ENCODE data around the gene STAT5B. TPM values are rescaled to one million over a fixed set of nuclear protein-coding genes. Genes with fewer than 3 reads are reported as not detected.

Gene STAT5B
- total and polyA plus RNA-seq, 9 of the 15 experiments (the other 6 are each of a cell fraction or from before 2014, with no cell fraction given): 20.8 to 176 (median 92.4) TPM

- ATAC-seq (0 out of 3 replicates have a peak, but pooled peaks have one; percentile 0), FAIRE-seq (peak; percentile 71), DNase-seq (ENCODE audit: extremely low read depth in 1 of 4, low spot score in 3 of 4) (peak in 3 of 4 experiments; percentile 54 to 77 (median 60))
- Histone ChIP-seq H3K4me1 (replicated peaks in 1 of 2; ENCODE audit: control insufficient read depth in 2 of 2, insufficient read depth in 2 of 2, low read length in 2 of 2) (peaks cover 57 to 81% of the 10 kb centered on the region in 2 experiments), H4K20me1 (replicated peaks; ENCODE audit: control insufficient read depth, insufficient read depth, low read length) (no peaks in the 10 kb centered on the region), H2AFZ (ENCODE audit: low read depth, low read length) (no peak overlapping the region), H3K27me3 (ENCODE audit: control insufficient read depth in 2 of 2, insufficient read depth in 2 of 2, low read length in 2 of 2) (no peaks in the 10 kb centered on the region), H3K4me2 (ENCODE audit: insufficient read depth, low read length) (peak overlapping the region; percentile 61), H3K4me3 (no peak overlapping the region), H3K36me3 (ENCODE audit: control insufficient read depth, insufficient read depth, low read length) (peaks cover 82% of the 10 kb centered on the region), H3K9ac (ENCODE audit: insufficient read depth in 1 of 2, low read depth in 2 of 2, low read length in 2 of 2) (peak overlapping the region; percentile 89 to 100), H3K9me3 (replicated peaks; ENCODE audit: control insufficient read depth, insufficient read depth, low read depth, low read length) (no peaks in the 10 kb centered on the region), H3K9me1 (ENCODE audit: control insufficient read depth, insufficient read depth, low read length) (no peaks in the 10 kb centered on the region), H3K79me2 (ENCODE audit: control insufficient read depth, insufficient read depth, low read length) (peaks cover 57% of the 10 kb centered on the region), H3K27ac (ENCODE audit: extremely low read depth, low read depth, low read length) (peak overlapping the region; percentile 100)
- BruUV-seq (replicated peaks): no TSS peak
- 52% methylated on average over 15 of the region's 19 CpGs for WGBS (ENCODE audit: insufficient coverage, low coverage, missing lambda C conversion rate)
- intact Hi-C loops (cut with micrococcal nuclease) (loop anchor here (10.0 kb wide), 1 partner anchor 85 kb away; no protein-coding TSS in a partner anchor), in situ Hi-C loops (cut with MboI) (no loop called here)
- ChIA-PET CTCF (ENCODE audit: low intra/inter-chr PET ratio) (interaction anchor here (1.5 kb wide), 1 partner anchor 88 kb away, joined by 3 read pairs; no protein-coding TSS in a partner anchor), POLR2A (interaction anchor here (0.7 to 2.0 kb wide), 15 partner anchors 8 to 217 kb away, joined by 3 to 17 read pairs (median 3); partner anchors contain the start of genes KCNH4, STAT3 and STAT5A)
- TF ChIP-seq NCOR1 (IDR thresholded peaks at IDR 0.05) (no peak), ZNF263 (CRISPR knock-in tag; IDR thresholded peaks at IDR 0.05; ENCODE audit: borderline replicate concordance) (no peak), PURB (CRISPR knock-in tag; IDR thresholded peaks at IDR 0.05; ENCODE audit: low read depth) (no peak), GABPB2 (CRISPR knock-in tag; conservative IDR thresholded peaks at IDR 0.05) (no peak), NR2C1 (IDR thresholded peaks at IDR 0.05) (peak; percentile 33; the same call in 1 of the 2 replicates), NR2C1 (tag; IDR thresholded peaks at IDR 0.05) (no peak), TFAP4 (CRISPR knock-in tag; IDR thresholded peaks at IDR 0.05; ENCODE audit: borderline replicate concordance) (no peak), BCOR (IDR thresholded peaks at IDR 0.05) (no peak), KDM2B (CRISPR knock-in tag; IDR thresholded peaks at IDR 0.05) (no peak), ZNF311 (CRISPR knock-in tag; IDR thresholded peaks at IDR 0.05) (peak; percentile 9; the same call in 1 of the 2 replicates), BRD4 (IDR thresholded peaks at IDR 0.05) (no peak), NRF1 (conservative IDR thresholded peaks at IDR 0.05 in 1 of 2, IDR thresholded peaks at IDR 0.05 in 1 of 2) (no peak), ZNF583 (CRISPR knock-in tag; IDR thresholded peaks at IDR 0.05) (peak; percentile 74), CBFA2T2 (conservative IDR thresholded peaks at IDR 0.05) (no peak), PRMT5 (CRISPR knock-in tag; IDR thresholded peaks at IDR 0.05) (no peak), ZNF695 (CRISPR knock-in tag; IDR thresholded peaks at IDR 0.05) (no peak), NKRF (IDR thresholded peaks at IDR 0.05; ENCODE audit: borderline replicate concordance) (peak; percentile 27; the same call in 1 of the 2 replicates)
Observed at GRCh38 chr17:42309986-42310786, 34.0 kb upstream of the STAT5B start.

All from K562 (cell line).